K562 (cell line): Measurements from ENCODE around the gene CPE. TPM values are rescaled to one million over a fixed set of nuclear protein-coding genes. Genes with fewer than 3 reads are reported as not detected.

Source experiments
- DDX20 ChIP-seq: fragments of 450-650 bp; IDR thresholded peaks from 2 replicates; pipeline ENCODE4 v1.6.1; 2016; ENCODE audit warnings: missing genetic modification characterization, low read depth, mild to moderate bottlenecking, missing compliant biosample characterization, moderate library complexity
- GTF2A2 ChIP-seq: IDR thresholded peaks from 2 replicates; pipeline ENCODE4 v1.6.1; 2016; ENCODE audit warnings: mild to moderate bottlenecking, missing genetic modification characterization, missing compliant biosample characterization
- HMBOX1 ChIP-seq: sonication (generic); IDR thresholded peaks from 2 replicates; pipeline ENCODE4 v1.6.1; 2016
- IRF9 ChIP-seq: fragments of 450-650 bp; IDR thresholded peaks from 2 replicates; pipeline ENCODE4 v1.6.1; 2016; ENCODE audit warnings: missing biosample characterization, missing genetic modification characterization
- MIER1 ChIP-seq: fragments of 450-650 bp; IDR thresholded peaks from 2 replicates; pipeline ENCODE4 v1.6.1; 2016; ENCODE audit warnings: antibody characterized with exemption, mild to moderate bottlenecking, low read depth
- NKRF ChIP-seq: fragments of 450-650 bp; IDR thresholded peaks from 2 replicates; pipeline ENCODE4 v1.6.1; 2016; ENCODE audit warnings: borderline replicate concordance
- NUFIP1 ChIP-seq: fragments of 450-650 bp; IDR thresholded peaks from 2 replicates; pipeline ENCODE4 v1.6.1; 2018; ENCODE audit not compliant: partially characterized antibody
- STAT5B ChIP-seq: fragments of 250-450 bp; sonication (Bioruptor Pico); IDR thresholded peaks from 2 replicates; pipeline ENCODE4 v1.8.0; 2021; ENCODE audit warnings: mild to moderate bottlenecking, inconsistent platforms
- TFE3 ChIP-seq: fragments of 450-650 bp; formaldehyde crosslinking; IDR thresholded peaks from 2 replicates; pipeline ENCODE4 v1.4.0; 2020; ENCODE audit warnings: mild to moderate bottlenecking, mixed read lengths
- ZBTB33 ChIP-seq: sonication (generic); formaldehyde crosslinking; IDR thresholded peaks from 2 replicates; pipeline ENCODE4 v1.8.1; 2023; ENCODE audit warnings: mild to moderate bottlenecking, missing genetic modification reagents
- ZMIZ1 ChIP-seq, 2 experiments: fragments of 150-350 bp in 1 of 2; IDR thresholded peaks; 2 replicates each; pipeline ENCODE4 v1.6.1; 2012 to 2016; ENCODE audit warnings: low read depth in 2 of 2, low read length in 2 of 2, mild to moderate bottlenecking in 1 of 2, moderate library complexity in 1 of 2
- ZNF395 ChIP-seq: fragments of 200-800 bp; sonication (Bioruptor generic); IDR thresholded peaks from 2 replicates; pipeline ENCODE4 v1.6.1; 2017; ENCODE audit warnings: missing genetic modification characterization, missing compliant biosample characterization
- ZNF431 ChIP-seq: sonication (generic); formaldehyde crosslinking; IDR thresholded peaks from 2 replicates; pipeline ENCODE4 v1.8.0; 2022; ENCODE audit warnings: mild to moderate bottlenecking, missing genetic modification reagents
- ZNF584 ChIP-seq: fragments of 200-800 bp; sonication (Bioruptor generic); IDR thresholded peaks from 2 replicates; pipeline ENCODE4 v1.6.1; 2016; ENCODE audit warnings: low read depth, mild to moderate bottlenecking, missing genetic modification characterization, missing compliant biosample characterization
- polyA plus RNA-seq, 8 experiments: library from polyadenylated mRNA; depleted of rRNA in 4 of 8; stranded (reverse) in 5 of 8; unstranded in 3 of 8; fragments of >200 nt; fragmentation: Nextera tagmentation in 2 of 8; fragmentation: Illumina TruSeq in 1 of 8; extraction: Ambion mirVana in 2 of 8; extraction: Trizol in 1 of 8; gene quantifications; 2 replicates each; pipeline versions ENCODE4 v1.2.1 to v1.2.3, GENCODE V29; 2011 to 2014; ENCODE audit warnings: inconsistent platforms in 1 of 8, missing spikeins in 1 of 8
- total RNA-seq, 7 experiments: library from RNA; depleted of rRNA in 6 of 7; stranded (reverse); fragments of >200 nt in 6 of 7; fragmentation: Illumina TruSeq in 2 of 7; extraction: Trizol in 2 of 7; gene quantifications; 2 replicates each; pipeline versions ENCODE4 v1.2.1 to v1.2.3, GENCODE V29; 2011 to 2021; ENCODE audit warnings: low replicate concordance in 1 of 7

Gene CPE
- total and polyA plus RNA-seq, 9 of the 15 experiments (the other 6 are each of a cell fraction or from before 2014, with no cell fraction given) = 0.04 to 0.16 (median 0.06) TPM; not detected in 4

- TF ChIP-seq NUFIP1 (no peak), IRF9 (tag) (peak; percentile 14; the same call in 1 of the 2 replicates), GTF2A2 (tag) (peak; percentile 48; the same call in 1 of the 2 replicates), MIER1 (no peak), TFE3 (no peak), HMBOX1 (no peak), ZBTB33 (CRISPR knock-in tag) (no peak), STAT5B (CRISPR knock-in tag) (no peak), DDX20 (tag) (0 out of 2 replicates have a peak, but pooled peaks have one; percentile 67), ZNF431 (CRISPR knock-in tag) (no peak), ZMIZ1 (IDR thresholded peaks at IDR 0.05; ENCODE audit: low read depth in 2 of 2, low read length in 2 of 2) (no peak), ZNF395 (CRISPR knock-in tag) (0 out of 2 replicates have a peak, but pooled peaks have one; percentile 61), ZNF584 (CRISPR knock-in tag) (0 out of 2 replicates have a peak, but pooled peaks have one; percentile 0), NKRF (no peak)
Measured at GRCh38 chr4:165475706-165476070, 96.9 kb downstream of the CPE start (continued).
